DOHH2 (cell line): ENCODE results near the gene NHERF2.
"Not testable (repeated sequence)": the region's sequence is repeated elsewhere in the genome, so short reads cannot be mapped to it uniquely, and the experiment has no call there.

ENCODE experiments used
- H3F3A ChIP-seq: fragments of 200-600 bp; sonication (generic), shearing (Covaris generic); 2 replicates; pipeline ENCODE4 v1.6.0; 2016; ENCODE audit warnings: antibody characterized with exemption, mild to moderate bottlenecking; ENCODE audit not compliant: control insufficient read depth, insufficient read depth
- H3K27ac ChIP-seq: fragments of 200-600 bp; sonication (generic); 2 replicates; pipeline ENCODE4 v1.5.1; 2014; ENCODE audit warnings: low read depth, mild to moderate bottlenecking, low read length, moderate library complexity
- H3K27me3 ChIP-seq: fragments of 200-600 bp; sonication (generic); 2 replicates; pipeline ENCODE4 v1.6.1; 2014; ENCODE audit warnings: mild to moderate bottlenecking, low read length, mixed read lengths; ENCODE audit not compliant: control insufficient read depth
- H3K36me3 ChIP-seq: fragments of 200-600 bp; sonication (generic); 2 replicates; pipeline ENCODE4 v1.6.1; 2014; ENCODE audit warnings: mild to moderate bottlenecking, low read length, moderate library complexity, mixed read lengths; ENCODE audit not compliant: control insufficient read depth
- H3K4me1 ChIP-seq: fragments of 200-600 bp; sonication (generic); 2 replicates; pipeline ENCODE4 v1.6.1; 2014; ENCODE audit warnings: mild to moderate bottlenecking, low read length, mixed read lengths; ENCODE audit not compliant: control insufficient read depth
- H3K4me2 ChIP-seq: fragments of 200-600 bp; sonication (generic); 2 replicates; pipeline ENCODE4 v1.6.0; 2014; ENCODE audit warnings: mild to moderate bottlenecking, low read length, moderate library complexity
- H3K4me3 ChIP-seq: fragments of 200-600 bp; sonication (generic); 2 replicates; pipeline ENCODE4 v1.5.1; 2014; ENCODE audit warnings: mild to moderate bottlenecking, low read length, mixed read lengths
- H3K79me2 ChIP-seq: fragments of 200-600 bp; sonication (generic); 2 replicates; pipeline ENCODE4 v1.6.1; 2014; ENCODE audit warnings: mild to moderate bottlenecking, low read length, mixed read lengths; ENCODE audit not compliant: control insufficient read depth
- H3K9me2 ChIP-seq: fragments of 200-600 bp; sonication (generic); replicated peaks from 2 replicates; pipeline ENCODE4 v1.6.1; 2014; ENCODE audit warnings: mild to moderate bottlenecking, low read length, mixed read lengths; ENCODE audit not compliant: control insufficient read depth
- H3K9me3 ChIP-seq: fragments of 200-600 bp; sonication (generic); 2 replicates; pipeline ENCODE4 v1.6.1; 2014; ENCODE audit warnings: antibody characterized with exemption, low read length, mixed read lengths; ENCODE audit not compliant: control insufficient read depth, insufficient read depth
- H4K20me1 ChIP-seq: fragments of 200-600 bp; sonication (generic); 2 replicates; pipeline ENCODE4 v1.6.0; 2014; ENCODE audit warnings: low read depth, mild to moderate bottlenecking, antibody characterized with exemption, low read length, moderate library complexity; ENCODE audit not compliant: control insufficient read depth, insufficient read depth
- EZH2phosphoT487 ChIP-seq: fragments of 200-600 bp; sonication (generic); IDR thresholded peaks from 2 replicates; pipeline ENCODE4 v1.6.1; 2017; ENCODE audit warnings: borderline replicate concordance, mild to moderate bottlenecking, antibody characterized with exemption, low read length, moderate library complexity, mixed read lengths
- TF ChIP-seq, protein P1 (sequence below): fragments of 200-600 bp; sonication (generic); IDR thresholded peaks from one replicate; pipeline ENCODE4 v1.5.1; 2014; ENCODE audit warnings: antibody characterized with exemption, mild to moderate bottlenecking, low read depth, low read length; ENCODE audit not compliant: poor library complexity, severe bottlenecking

NHERF2 gene

GRCh38 chr16:2033057-2033908 is 6.6 kb downstream of the NHERF2 start:
- Histone ChIP-seq H3K4me1 (no peaks in the 10 kb centered on the region), H4K20me1 (no peaks in the 10 kb centered on the region), H3K27me3 (peaks cover 34% of the 10 kb centered on the region), H3F3A (no peaks in the 10 kb centered on the region), H3K9me2 (no peaks in the 10 kb centered on the region), H3K9me3 (no peaks in the 10 kb centered on the region), H3K36me3 (no peaks in the 10 kb centered on the region), H3K27ac (no peak overlapping the region), H3K4me3 (no peak overlapping the region), H3K79me2 (no peaks in the 10 kb centered on the region), H3K4me2 (no peak overlapping the region)
- TF ChIP-seq, protein P1, sequence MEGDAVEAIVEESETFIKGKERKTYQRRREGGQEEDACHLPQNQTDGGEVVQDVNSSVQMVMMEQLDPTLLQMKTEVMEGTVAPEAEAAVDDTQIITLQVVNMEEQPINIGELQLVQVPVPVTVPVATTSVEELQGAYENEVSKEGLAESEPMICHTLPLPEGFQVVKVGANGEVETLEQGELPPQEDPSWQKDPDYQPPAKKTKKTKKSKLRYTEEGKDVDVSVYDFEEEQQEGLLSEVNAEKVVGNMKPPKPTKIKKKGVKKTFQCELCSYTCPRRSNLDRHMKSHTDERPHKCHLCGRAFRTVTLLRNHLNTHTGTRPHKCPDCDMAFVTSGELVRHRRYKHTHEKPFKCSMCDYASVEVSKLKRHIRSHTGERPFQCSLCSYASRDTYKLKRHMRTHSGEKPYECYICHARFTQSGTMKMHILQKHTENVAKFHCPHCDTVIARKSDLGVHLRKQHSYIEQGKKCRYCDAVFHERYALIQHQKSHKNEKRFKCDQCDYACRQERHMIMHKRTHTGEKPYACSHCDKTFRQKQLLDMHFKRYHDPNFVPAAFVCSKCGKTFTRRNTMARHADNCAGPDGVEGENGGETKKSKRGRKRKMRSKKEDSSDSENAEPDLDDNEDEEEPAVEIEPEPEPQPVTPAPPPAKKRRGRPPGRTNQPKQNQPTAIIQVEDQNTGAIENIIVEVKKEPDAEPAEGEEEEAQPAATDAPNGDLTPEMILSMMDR, result no peak
- no peak for TF ChIP-seq EZH2phosphoT487

DNA sequence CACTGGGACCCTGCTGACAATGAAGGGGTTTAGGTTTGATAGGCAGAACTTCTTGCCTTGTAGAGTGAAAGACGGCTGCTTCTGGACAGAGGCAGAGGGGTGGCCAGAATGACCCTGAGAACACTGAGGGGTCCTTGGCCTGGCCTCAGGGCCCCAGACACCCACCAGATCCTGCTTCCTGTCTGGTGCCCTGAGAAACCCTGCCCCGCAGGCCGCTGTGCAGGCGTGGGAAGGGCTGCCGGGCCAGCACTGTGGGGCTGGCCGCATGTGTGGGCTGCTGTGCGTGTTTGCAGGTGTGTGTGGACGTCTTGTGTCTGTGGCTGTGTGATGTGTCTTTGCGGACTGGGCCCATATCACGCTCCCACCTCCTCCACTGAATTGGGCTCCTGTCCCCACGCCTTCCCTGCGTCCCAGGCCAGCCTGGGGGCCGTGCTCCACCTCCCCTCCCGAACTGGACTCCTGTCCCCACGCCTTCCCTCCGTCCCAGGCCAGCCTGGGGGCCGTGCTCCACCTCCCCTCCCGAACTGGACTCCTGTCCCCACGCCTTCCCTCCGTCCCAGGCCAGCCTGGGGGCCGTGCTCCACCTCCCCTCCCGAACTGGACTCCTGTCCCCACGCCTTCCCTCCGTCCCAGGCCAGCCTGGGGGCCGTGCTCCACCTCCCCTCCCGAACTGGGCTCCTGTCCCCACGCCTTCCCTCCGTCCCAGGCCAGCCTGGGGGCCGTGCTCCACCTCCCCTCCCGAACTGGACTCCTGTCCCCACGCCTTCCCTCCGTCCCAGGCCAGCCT is 7.4 kb downstream of the NHERF2 start:
- not testable (repeated sequence) for H3K27ac ChIP-seq, H3K4me3 ChIP-seq, H3K4me1 ChIP-seq, H4K20me1 ChIP-seq, H3K9me2 ChIP-seq, H3K36me3 ChIP-seq, H3F3A ChIP-seq, H3K9me3 ChIP-seq, H3K4me2 ChIP-seq, H3K79me2 ChIP-seq
- peaks cover 26% of the 10 kb centered on the region for H3K27me3 ChIP-seq

- TF ChIP-seq EZH2phosphoT487, result no peak
- TF ChIP-seq, protein P1, result no peak
- Histone ChIP-seq H3F3A (no peaks in the 10 kb centered on the region), H3K4me2 (no peak overlapping the region), H3K36me3 (no peaks in the 10 kb centered on the region), H3K27me3 (peaks cover 25% of the 10 kb centered on the region), H3K79me2 (no peaks in the 10 kb centered on the region), H3K4me3 (no peak overlapping the region), H3K9me3 (no peaks in the 10 kb centered on the region), H4K20me1 (no peaks in the 10 kb centered on the region), H3K4me1 (no peaks in the 10 kb centered on the region), H3K9me2 (no peaks in the 10 kb centered on the region), H3K27ac (no peak overlapping the region)
Observed at GRCh38 chr16:2034696-2035430, 8.2 kb downstream of the NHERF2 start.
